DMS79 treated with DMSO at 0.1 percent for 48 hours (cell line): ENCODE results near the gene ACTL9.
"Not testable (repeated sequence)": the region's sequence is repeated elsewhere in the genome, so short reads cannot be mapped to it uniquely, and the experiment has no call there.

Experiments
- DNase-seq: peaks from one replicate; lab custom pipeline; 2025; lab: John Stamatoyannopoulos, UW

The ACTL9 gene

GRCh38 chr19:8698433-8699063, at the start of gene ACTL9:
Gene ACTL9, minus strand, starts transcription at chr19:8698795. Its CDS starts 94 bp downstream, at chr19:8698701.
- DNase-seq = no peak

- DNase-seq = not testable (repeated sequence)
These were observed 40.9 kb upstream of the ACTL9 start for GRCh38 chr19:8739291-8740065.

GRCh38 chr19:8738377-8738776, 39.8 kb upstream of the ACTL9 start:
- no peak for DNase-seq

- DNase-seq = no peak
These were observed 33.0 kb upstream of the ACTL9 start for GRCh38 chr19:8731428-8732169.

GRCh38 chr19:8724276-8724675, 25.7 kb upstream of the ACTL9 start:
- no peak for DNase-seq

GRCh38 chr19:8722032-8722431, 23.4 kb upstream of the ACTL9 start:
- DNase-seq = no peak

GRCh38 chr19:8721334-8721733, 22.7 kb upstream of the ACTL9 start, which contains the start of gene OR2Z1:
Gene OR2Z1, plus strand, starts transcription at chr19:8721634. Its CDS starts 9,395 bp downstream, at chr19:8731029.
- DNase-seq = no peak

- not testable (repeated sequence) for DNase-seq
These were observed 11.7 kb upstream of the ACTL9 start for GRCh38 chr19:8710337-8710736.

- DNase-seq = no peak
These were observed 7.1 kb upstream of the ACTL9 start for GRCh38 chr19:8705742-8706141.

- DNase-seq = not testable (repeated sequence)
These were observed 6.7 kb upstream of the ACTL9 start for GRCh38 chr19:8705304-8705703.

- no peak for DNase-seq
These were observed 4.6 kb upstream of the ACTL9 start for GRCh38 chr19:8703223-8703622.

- DNase-seq = no peak
These were observed 3.8 kb upstream of the ACTL9 start for GRCh38 chr19:8702350-8702749.

GRCh38 chr19:8700956-8701355, 2.4 kb upstream of the ACTL9 start:
- DNase-seq = no peak

- no peak for DNase-seq
These were observed 1.3 kb upstream of the ACTL9 start for GRCh38 chr19:8699908-8700307.

- DNase-seq = no peak
These were observed 743 bp downstream of the ACTL9 start for GRCh38 chr19:8697671-8698432.

- DNase-seq = no peak
These were observed 1.6 kb downstream of the ACTL9 start for GRCh38 chr19:8696993-8697392.

- DNase-seq = no peak
These were observed 2.7 kb downstream of the ACTL9 start for GRCh38 chr19:8695911-8696310.

- DNase-seq = no peak
These were observed 3.1 kb downstream of the ACTL9 start for GRCh38 chr19:8695501-8695900.

GRCh38 chr19:8690753-8691539, 7.6 kb downstream of the ACTL9 start:
- no peak for DNase-seq

GRCh38 chr19:8688930-8689329, 9.7 kb downstream of the ACTL9 start:
- DNase-seq = no peak

GRCh38 chr19:8686549-8686948, 12.0 kb downstream of the ACTL9 start:
- no peak for DNase-seq
